A549 (cell line): ENCODE measurements around the gene DST. TPM values are rescaled to one million over a fixed set of nuclear protein-coding genes. Genes with fewer than 3 reads are reported as not detected.
A peak's percentile ranks its signal among the peaks of the same experiment; 100 is the strongest.

Experiments
- ATAC-seq, 2 experiments: fragments of 200-7000 bp in 1 of 2; fragments of >200 bp in 1 of 2; cut with Nextera tagmentation in 1 of 2; cut with Tn5 transposase in 1 of 2; 3 replicates each; pipeline versions ENCODE4 v1.8.0 to v1.9.1; 2018 to 2020; ENCODE audit warnings: mild to moderate bottlenecking in 1 of 2, moderate library complexity in 1 of 2
- CTCF ChIA-PET: fragments of 300-600 bp; sonication (Branson Sonifier 250); formaldehyde crosslinking; extraction: SDS; loops from one replicate; lab custom pipeline; 2021; ENCODE audit warnings: antibody characterized with exemption, inconsistent platforms; lab: Yijun Ruan, JAX
- POLR2A ChIA-PET: fragments of 350-600 bp; formaldehyde crosslinking; extraction: SDS; loops from one replicate; lab custom pipeline; 2021; ENCODE audit warnings: antibody characterized with exemption, inconsistent platforms; lab: Yijun Ruan, JAX
- DNase-seq, 2 experiments: peaks; one replicate each; pipeline versions ENCODE4 v3.0.0 to v3.0.0-alpha.2; 2011 to 2016; ENCODE audit warnings: low read depth in 1 of 2, low spot score in 1 of 2
- FAIRE-seq: peaks from 2 replicates; lab custom pipeline; 2011; peaks lifted over from hg19 to GRCh38; lab: Jason Lieb, UNC
- H3K27ac ChIP-seq, 2 experiments: fragments of >200 bp; sonication (Bioruptor Twin); formaldehyde crosslinking; 3 replicates each; pipeline ENCODE4 v1.5.1; 2016 to 2017
- H3K4me1 ChIP-seq: fragments of >200 bp; sonication (Bioruptor Twin); formaldehyde crosslinking; 3 replicates; pipeline ENCODE4 v1.6.1; 2016
- H3K4me2 ChIP-seq: fragments of >200 bp; sonication (Bioruptor Twin); formaldehyde crosslinking; 3 replicates; pipeline ENCODE4 v1.6.1; 2016
- H3K4me3 ChIP-seq: fragments of >200 bp; sonication (Bioruptor Twin); formaldehyde crosslinking; 3 replicates; pipeline ENCODE4 v1.5.1; 2016
- H3K9me3 ChIP-seq: fragments of >200 bp; sonication (Bioruptor Twin); formaldehyde crosslinking; 3 replicates; pipeline ENCODE4 v1.6.1; 2016
- CBX2 ChIP-seq: fragments of 200-600 bp; sonication (generic); IDR thresholded peaks from 2 replicates; pipeline ENCODE4 v1.6.1; 2016; ENCODE audit warnings: low read depth, mild to moderate bottlenecking, borderline replicate concordance
- CBX8 ChIP-seq: fragments of 200-600 bp; sonication (generic); IDR thresholded peaks from 2 replicates; pipeline ENCODE4 v1.6.1; 2016
- FOSL2 ChIP-seq, 2 experiments: fragments of 450-650 bp in 1 of 2; fragments of >200 bp in 1 of 2; sonication (Bioruptor Twin) in 1 of 2; formaldehyde crosslinking; IDR thresholded peaks; 2 replicates each; pipeline versions ENCODE4 v1.5.0 to v1.6.1; 2016 to 2020; ENCODE audit warnings: mild to moderate bottlenecking in 1 of 2, moderate library complexity in 1 of 2
- HDAC2 ChIP-seq: fragments of 200-600 bp; sonication (generic); IDR thresholded peaks from 2 replicates; pipeline ENCODE4 v1.6.1; 2016
- HEYL ChIP-seq: fragments of 250-450 bp; sonication (Bioruptor Pico); IDR thresholded peaks from 2 replicates; pipeline ENCODE4 v1.8.0; 2021; ENCODE audit warnings: mild to moderate bottlenecking, moderate library complexity
- JUNB ChIP-seq: fragments of >200 bp; sonication (Bioruptor Twin); formaldehyde crosslinking; IDR thresholded peaks from 2 replicates; pipeline ENCODE4 v1.6.1; 2016
- KDM1A ChIP-seq: fragments of 200-600 bp; sonication (generic); IDR thresholded peaks from 2 replicates; pipeline ENCODE4 v1.6.1; 2016; ENCODE audit warnings: low read depth, mild to moderate bottlenecking
- KDM5A ChIP-seq: fragments of 200-600 bp; sonication (generic); IDR thresholded peaks from 2 replicates; pipeline ENCODE4 v1.6.1; 2016; ENCODE audit warnings: antibody characterized with exemption, mild to moderate bottlenecking
- MYC ChIP-seq: IDR thresholded peaks from 2 replicates; pipeline ENCODE4 v1.6.1; 2012; ENCODE audit warnings: mild to moderate bottlenecking, inconsistent platforms, low read length, improper control_type of control experiment, borderline replicate concordance
- NPAS2 ChIP-seq: fragments of 250-450 bp; sonication (Bioruptor Pico); IDR thresholded peaks from 2 replicates; pipeline ENCODE4 v1.8.0; 2022; ENCODE audit warnings: mild to moderate bottlenecking, moderate library complexity, borderline replicate concordance
- NR3C1 ChIP-seq: fragments of >200 bp; sonication (Bioruptor Twin); formaldehyde crosslinking; IDR thresholded peaks from 3 replicates; pipeline ENCODE4 v1.6.1; 2017
- RCOR1 ChIP-seq: fragments of 150-350 bp; IDR thresholded peaks from 2 replicates; pipeline ENCODE4 v1.6.1; 2014; ENCODE audit warnings: antibody characterized with exemption, low read length, low read depth
- SMC3 ChIP-seq: fragments of >200 bp; sonication (Bioruptor Twin); formaldehyde crosslinking; IDR thresholded peaks from 3 replicates; pipeline ENCODE4 v1.6.1; 2018; ENCODE audit warnings: inconsistent platforms
- SREBF2 ChIP-seq: fragments of 450-650 bp; IDR thresholded peaks from 2 replicates; pipeline ENCODE4 v1.6.1; 2014; ENCODE audit warnings: mild to moderate bottlenecking, moderate library complexity
- TP53 ChIP-seq: fragments of 250-450 bp; sonication (Bioruptor Pico); IDR thresholded peaks from 2 replicates; pipeline ENCODE4 v1.5.0; 2021; ENCODE audit warnings: mild to moderate bottlenecking, moderate library complexity
- ZFP36 ChIP-seq: fragments of 450-650 bp; IDR thresholded peaks from 2 replicates; pipeline ENCODE4 v1.6.1; 2014; ENCODE audit warnings: borderline replicate concordance; ENCODE audit not compliant: partially characterized antibody
- ZSCAN20 ChIP-seq: fragments of 250-450 bp; sonication (Bioruptor Pico); IDR thresholded peaks from 2 replicates; pipeline ENCODE4 v1.8.0; 2022; ENCODE audit warnings: mild to moderate bottlenecking, moderate library complexity
- WGBS: methylation state at CpG from one replicate; pipeline ENCODE4 v1.1.6; 2017; ENCODE audit errors: missing lambda C conversion rate; 5-methylcytosine and 5-hydroxymethylcytosine counted together
- polyA plus RNA-seq, 4 experiments: library from polyadenylated mRNA; depleted of rRNA in 3 of 4; stranded (reverse); fragments of >200 nt; fragmentation: RNase III in 1 of 4; extraction: RNeasy Plus Mini Kit Qiagen cat#74134 plus additional on column Dnase treatment in 1 of 4; gene quantifications; 2 replicates in 3 of 4; 3 replicates in 1 of 4; pipeline ENCODE4 v1.2.3, GENCODE V29; 2011 to 2017
- TF ChIP-seq, protein P1 (sequence below): IDR thresholded peaks from 2 replicates; pipeline ENCODE4 v1.6.1; 2012
- TF ChIP-seq, protein P2 (sequence below): IDR thresholded peaks from 2 replicates; pipeline ENCODE4 v1.6.1; 2012; ENCODE audit warnings: low read depth, borderline replicate concordance
- TF ChIP-seq, protein P3 (sequence below): fragments of >200 bp; sonication (Bioruptor Twin); formaldehyde crosslinking; IDR thresholded peaks from 2 replicates; pipeline ENCODE4 v1.6.1; 2016
- TF ChIP-seq, protein P4 (sequence below): fragments of 150-350 bp; IDR thresholded peaks from 2 replicates; pipeline ENCODE4 v1.6.1; 2014; ENCODE audit warnings: low read depth, mild to moderate bottlenecking, low read length

Gene DST
- polyA plus RNA-seq, 2 of the 4 experiments (the other 2 are of a cell fraction) = 32.4 to 99.0 TPM

DNA sequence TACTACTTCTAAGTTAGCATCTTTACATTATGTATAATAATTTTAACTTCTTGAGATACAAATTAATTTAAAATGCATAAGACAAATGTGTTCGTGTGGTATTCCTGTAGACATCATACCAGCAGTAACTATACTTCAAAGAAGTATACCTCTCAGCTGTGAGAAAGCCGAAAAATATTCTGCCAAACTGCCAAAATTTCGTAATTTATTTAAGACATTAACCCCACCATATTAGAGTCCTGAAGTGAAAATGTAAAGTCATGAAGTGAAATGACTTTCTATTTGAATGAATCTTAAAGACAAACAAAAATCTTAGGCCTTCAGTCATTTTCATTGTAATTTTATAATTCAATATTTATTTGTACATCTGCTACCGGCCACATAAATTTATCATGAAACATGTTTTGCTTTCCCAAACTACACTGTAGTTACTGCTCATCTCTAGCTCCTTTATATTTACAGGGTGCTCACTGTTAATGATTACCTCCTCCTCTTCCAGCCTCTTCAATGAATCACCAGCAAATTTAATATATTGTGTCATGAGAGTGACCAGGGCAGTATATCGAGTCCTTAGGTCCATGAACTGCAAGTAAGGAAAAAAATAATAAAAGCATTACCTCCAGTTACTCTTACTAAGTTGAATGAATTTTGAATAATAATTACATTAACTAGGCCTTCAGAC is 18.5 kb downstream of the DST start:
- POLR2A ChIA-PET = interaction anchor here (0.6 kb wide), 1 partner anchor 45 kb away, joined by 3 read pairs; no protein-coding TSS in a partner anchor
- peaks cover 36% of the 10 kb centered on the region for H3K4me1 ChIP-seq
- ATAC-seq (peak; percentile 96 to 98), FAIRE-seq (peak; percentile 91)
- WGBS = 2% methylated on average over 5 of the region's 5 CpGs
- peak overlapping the region; percentile 74 to 79 for H3K27ac ChIP-seq
- CTCF ChIA-PET = interaction anchor here (0.9 to 1.1 kb wide), 2 partner anchors 12 to 75 kb away, joined by 3 read pairs; no protein-coding TSS in a partner anchor
- H3K4me2 ChIP-seq = peak overlapping the region; percentile 68
- no peak for TF ChIP-seq NPAS2 (CRISPR knock-in tag)
- peak; percentile 23; the same call in 1 of the 2 replicates for TF ChIP-seq JUNB
- 0 out of 2 replicates have a peak, but pooled peaks have one; percentile 11 for TF ChIP-seq FOSL2 (IDR thresholded peaks at IDR 0.05)
- TF ChIP-seq FOSL2 (CRISPR knock-in tag; IDR thresholded peaks at IDR 0.05) = peak; percentile 65
- TF ChIP-seq, all 56 proteins: peak for 2
- peak; percentile 22 to 81 for DNase-seq
- H3K9me3 ChIP-seq = no peaks in the 10 kb centered on the region
- peak overlapping the region; percentile 30; the same call in 2 of the 3 replicates for H3K4me3 ChIP-seq

DNA sequence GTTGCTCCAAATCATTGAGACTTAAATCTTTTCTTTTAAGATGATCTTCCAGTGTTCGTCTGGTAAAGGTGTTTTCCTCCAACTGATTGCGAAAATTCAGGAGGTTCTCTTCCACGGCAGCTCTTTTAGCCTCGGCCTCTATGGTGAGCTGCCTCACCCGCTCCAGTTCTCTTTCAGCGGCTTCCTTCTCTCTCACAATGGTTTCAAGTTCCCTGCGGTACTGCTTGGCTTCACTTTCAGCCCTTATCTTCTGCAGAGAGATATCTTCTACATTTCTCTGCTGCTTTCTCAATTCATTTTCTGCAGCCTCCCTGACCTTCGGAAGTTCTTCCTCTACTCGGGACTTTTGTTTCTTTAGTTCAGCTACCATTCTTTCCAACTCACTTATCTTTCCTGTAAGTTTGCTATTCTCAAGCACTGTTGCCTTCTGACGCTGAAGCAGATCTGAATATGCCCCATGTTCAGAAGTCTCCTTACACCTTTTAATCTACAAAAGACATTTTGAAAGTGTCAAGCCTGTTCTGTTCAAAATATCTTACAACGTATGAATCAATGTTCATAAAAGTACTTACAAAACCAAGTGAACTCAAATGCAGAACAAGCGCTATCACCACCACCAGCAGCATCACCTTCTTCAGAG is 22.3 kb downstream of the DST start:
- FAIRE-seq (no peak), DNase-seq (no peak), ATAC-seq (no peak)
- Histone ChIP-seq H3K4me1 (peaks cover 19% of the 10 kb centered on the region), H3K9me3 (no peaks in the 10 kb centered on the region), H3K4me3 (no peak overlapping the region), H3K4me2 (no peak overlapping the region), H3K27ac (no peak overlapping the region)
- ChIA-PET CTCF (interaction anchor here (0.9 to 1.0 kb wide), 2 partner anchors 14 to 15 kb away, joined by 3 to 4 read pairs; no protein-coding TSS in a partner anchor), POLR2A (no interaction called here)
- 94% methylated on average over 12 of the region's 12 CpGs for WGBS
- no peak for TF ChIP-seq HEYL
- no peak for TF ChIP-seq CBX2
- TF ChIP-seq TP53 = no peak
- TF ChIP-seq, protein P1, sequence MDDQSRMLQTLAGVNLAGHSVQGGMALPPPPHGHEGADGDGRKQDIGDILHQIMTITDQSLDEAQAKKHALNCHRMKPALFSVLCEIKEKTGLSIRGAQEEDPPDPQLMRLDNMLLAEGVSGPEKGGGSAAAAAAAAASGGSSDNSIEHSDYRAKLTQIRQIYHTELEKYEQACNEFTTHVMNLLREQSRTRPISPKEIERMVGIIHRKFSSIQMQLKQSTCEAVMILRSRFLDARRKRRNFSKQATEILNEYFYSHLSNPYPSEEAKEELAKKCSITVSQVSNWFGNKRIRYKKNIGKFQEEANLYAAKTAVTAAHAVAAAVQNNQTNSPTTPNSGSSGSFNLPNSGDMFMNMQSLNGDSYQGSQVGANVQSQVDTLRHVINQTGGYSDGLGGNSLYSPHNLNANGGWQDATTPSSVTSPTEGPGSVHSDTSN = no peak
- TF ChIP-seq CBX8 = no peak
- no peak for TF ChIP-seq ZSCAN20
- TF ChIP-seq SMC3 = no peak
- TF ChIP-seq, protein P2, sequence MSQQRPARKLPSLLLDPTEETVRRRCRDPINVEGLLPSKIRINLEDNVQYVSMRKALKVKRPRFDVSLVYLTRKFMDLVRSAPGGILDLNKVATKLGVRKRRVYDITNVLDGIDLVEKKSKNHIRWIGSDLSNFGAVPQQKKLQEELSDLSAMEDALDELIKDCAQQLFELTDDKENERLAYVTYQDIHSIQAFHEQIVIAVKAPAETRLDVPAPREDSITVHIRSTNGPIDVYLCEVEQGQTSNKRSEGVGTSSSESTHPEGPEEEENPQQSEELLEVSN = no peak
- TF ChIP-seq, protein P3, sequence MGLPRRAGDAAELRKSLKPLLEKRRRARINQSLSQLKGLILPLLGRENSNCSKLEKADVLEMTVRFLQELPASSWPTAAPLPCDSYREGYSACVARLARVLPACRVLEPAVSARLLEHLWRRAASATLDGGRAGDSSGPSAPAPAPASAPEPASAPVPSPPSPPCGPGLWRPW = no peak
- no peak for TF ChIP-seq SREBF2
- no peak for TF ChIP-seq MYC
- no peak for TF ChIP-seq RCOR1
- TF ChIP-seq KDM5A = no peak
- TF ChIP-seq HDAC2 = no peak
- no peak for TF ChIP-seq ZFP36

DNA sequence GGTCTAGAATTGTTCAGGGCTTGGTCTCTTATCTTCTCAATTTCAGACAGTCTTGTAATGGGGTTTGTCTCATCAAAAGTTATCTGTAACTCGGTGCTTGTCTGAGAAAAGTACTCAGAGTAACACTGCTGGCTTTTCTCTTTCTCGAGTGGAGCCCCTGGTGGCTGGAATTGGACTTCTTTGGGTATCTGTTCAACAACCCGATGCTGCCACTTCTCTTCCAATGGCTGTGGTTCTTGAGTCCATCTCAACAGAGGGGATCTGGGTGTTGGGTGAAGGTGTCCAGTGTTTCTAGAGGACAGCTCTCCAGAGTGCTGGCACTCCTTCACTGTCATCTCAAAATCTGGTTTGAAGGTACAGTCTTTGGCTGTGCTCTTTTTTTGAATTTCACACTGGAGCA is 24.6 kb downstream of the DST start:
- no peak for FAIRE-seq
- ChIA-PET CTCF (no interaction called here), POLR2A (no interaction called here)
- Histone ChIP-seq H3K4me2 (no peak overlapping the region), H3K9me3 (no peaks in the 10 kb centered on the region), H3K27ac (no peak overlapping the region), H3K4me1 (peaks cover 5% of the 10 kb centered on the region; the same call in 2 of the 3 replicates), H3K4me3 (no peak overlapping the region)
- DNase-seq = no peak
- 79% methylated on average over 3 of the region's 3 CpGs for WGBS
- ATAC-seq = peak in 1 of 2 experiments; percentile 67; a peak in 3 of 6 replicates
- TF ChIP-seq NR3C1 (no peak), KDM1A (no peak)
- TF ChIP-seq, protein P4, sequence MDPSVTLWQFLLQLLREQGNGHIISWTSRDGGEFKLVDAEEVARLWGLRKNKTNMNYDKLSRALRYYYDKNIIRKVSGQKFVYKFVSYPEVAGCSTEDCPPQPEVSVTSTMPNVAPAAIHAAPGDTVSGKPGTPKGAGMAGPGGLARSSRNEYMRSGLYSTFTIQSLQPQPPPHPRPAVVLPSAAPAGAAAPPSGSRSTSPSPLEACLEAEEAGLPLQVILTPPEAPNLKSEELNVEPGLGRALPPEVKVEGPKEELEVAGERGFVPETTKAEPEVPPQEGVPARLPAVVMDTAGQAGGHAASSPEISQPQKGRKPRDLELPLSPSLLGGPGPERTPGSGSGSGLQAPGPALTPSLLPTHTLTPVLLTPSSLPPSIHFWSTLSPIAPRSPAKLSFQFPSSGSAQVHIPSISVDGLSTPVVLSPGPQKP = no peak
